Activated naive CD8-positive, alpha-beta T cell treated with anti-CD3 and anti-CD28 coated beads, Interleukin-2, amount 10 ng/mL, durations not matched to agents 7 days and 5 days (primary cell): ENCODE results near the gene KANK2. TPM values are rescaled to one million over a fixed set of nuclear protein-coding genes. Genes with fewer than 3 reads are reported as not detected.
"Not testable (repeated sequence)": the region's sequence is repeated elsewhere in the genome, so short reads cannot be mapped to it uniquely, and the experiment has no call there.

Source experiments
- ATAC-seq: fragments of 150-1000 bp; cut with Tn5 transposase; one replicate; pipeline ENCODE4 v1.10.0; 2021; ENCODE audit warnings: low read depth, moderate library complexity
- POLR2A ChIA-PET: fragments of 350-600 bp; sonication (Branson Sonifier 250); formaldehyde crosslinking; loops from one replicate; lab custom pipeline; 2021; ENCODE audit warnings: antibody characterized with exemption; lab: Charles Lee
- DNase-seq: peaks from one replicate; pipeline ENCODE4 v3.0.0; 2021
- H3K27ac Mint-ChIP-seq: one replicate; pipeline ENCODE4 v1.8.0; 2022; ENCODE audit warnings: mild to moderate bottlenecking, mixed read lengths
- H3K27me3 Mint-ChIP-seq: one replicate; pipeline ENCODE4 v1.8.0; 2022; ENCODE audit warnings: mild to moderate bottlenecking, moderate library complexity, mixed read lengths
- H3K36me3 Mint-ChIP-seq: one replicate; pipeline ENCODE4 v1.8.0; 2021; ENCODE audit warnings: mild to moderate bottlenecking, mixed read lengths
- H3K4me1 Mint-ChIP-seq: one replicate; pipeline ENCODE4 v1.8.0; 2021; ENCODE audit warnings: mixed read lengths
- H3K4me3 Mint-ChIP-seq: one replicate; pipeline ENCODE4 v1.8.0; 2022; ENCODE audit warnings: mild to moderate bottlenecking, moderate library complexity, mixed read lengths
- H3K9me3 Mint-ChIP-seq: one replicate; pipeline ENCODE4 v1.8.0; 2021; ENCODE audit warnings: mixed read lengths
- total RNA-seq, 2 experiments: library from RNA; stranded (reverse); gene quantifications; one replicate each; pipeline ENCODE4 v1.2.3, GENCODE V29; 2021

KANK2 gene
- total RNA-seq, 2 experiments from 2014 or later = 5.3 to 7.9 TPM

- Mint-ChIP-seq H3K27ac (no peak overlapping the region), H3K9me3 (no peaks in the 10 kb centered on the region), H3K36me3 (peaks cover 41% of the 10 kb centered on the region), H3K4me3 (no peak overlapping the region), H3K4me1 (peaks cover 3% of the 10 kb centered on the region), H3K27me3 (no peaks in the 10 kb centered on the region)
- ATAC-seq (peak; percentile 72), DNase-seq (peak; percentile 75)
- POLR2A ChIA-PET = no interaction called here
These were observed 66.4 kb downstream of the KANK2 start for GRCh38 chr19:11130824-11131455.

DNA sequence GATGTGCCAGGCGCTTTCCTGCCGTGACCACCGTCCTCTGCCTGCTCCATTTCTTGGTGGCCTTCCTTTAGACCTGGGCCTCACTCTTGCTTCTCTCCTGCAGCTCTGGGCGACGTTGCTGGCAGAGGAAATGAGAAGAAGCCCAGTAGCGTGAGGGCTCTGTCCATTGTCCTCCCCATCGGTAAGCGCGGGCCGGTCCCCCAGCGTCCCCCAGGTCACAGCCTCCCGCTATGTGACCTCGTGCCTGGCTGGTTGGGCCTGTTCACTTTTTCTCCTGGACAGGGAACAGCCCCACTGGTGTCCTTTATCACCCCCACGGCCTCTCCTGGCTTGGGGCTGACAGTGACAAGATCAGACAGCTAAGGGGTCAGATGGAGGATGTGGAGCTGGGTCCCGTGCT is 69.4 kb downstream of the KANK2 start:
- no peak for DNase-seq
- H3K4me3 Mint-ChIP-seq = no peak overlapping the region
- no peaks in the 10 kb centered on the region for H3K9me3 Mint-ChIP-seq
- H3K27me3 Mint-ChIP-seq = no peaks in the 10 kb centered on the region
- ATAC-seq = no peak
- H3K4me1 Mint-ChIP-seq = peaks cover 1% of the 10 kb centered on the region
- POLR2A ChIA-PET = no interaction called here
- peaks cover 44% of the 10 kb centered on the region for H3K36me3 Mint-ChIP-seq
- H3K27ac Mint-ChIP-seq = no peak overlapping the region

GRCh38 chr19:11125994-11126685 is 71.2 kb downstream of the KANK2 start:
- no peaks in the 10 kb centered on the region for H3K27me3 Mint-ChIP-seq
- H3K4me1 Mint-ChIP-seq = peaks cover 2% of the 10 kb centered on the region
- H3K4me3 Mint-ChIP-seq = no peak overlapping the region
- H3K27ac Mint-ChIP-seq = no peak overlapping the region
- peak; percentile 74 for DNase-seq
- peaks cover 36% of the 10 kb centered on the region for H3K36me3 Mint-ChIP-seq
- POLR2A ChIA-PET = interaction anchor here (0.6 to 1.4 kb wide), 3 partner anchors 14 to 223 kb away, joined by 4 to 9 read pairs (median 5); no protein-coding TSS in a partner anchor
- peak; percentile 72 for ATAC-seq
- H3K9me3 Mint-ChIP-seq = no peaks in the 10 kb centered on the region

DNA sequence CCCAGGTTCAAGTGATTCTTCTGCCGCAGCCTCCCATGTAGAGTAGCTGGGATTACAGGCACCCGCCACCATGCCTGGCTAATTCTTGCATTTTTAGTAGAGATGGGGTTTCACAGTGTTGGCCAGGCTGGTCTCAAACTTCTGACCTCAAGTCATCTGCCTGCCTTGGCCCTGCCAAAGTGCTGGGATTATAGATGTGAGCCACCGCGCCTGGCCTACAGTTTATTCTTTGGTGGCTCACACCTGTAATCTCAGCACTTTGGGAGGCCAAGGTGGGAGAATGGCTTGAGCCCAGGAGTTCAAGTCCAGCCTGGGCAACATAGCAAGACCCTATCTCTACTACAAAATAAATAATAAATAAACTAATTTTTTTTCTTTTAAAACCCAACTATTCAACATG is 73.2 kb downstream of the KANK2 start:
- DNase-seq, POLR2A ChIA-PET, ATAC-seq, H3K9me3 Mint-ChIP-seq, H3K4me3 Mint-ChIP-seq, H3K27ac Mint-ChIP-seq, H3K4me1 Mint-ChIP-seq, H3K27me3 Mint-ChIP-seq: not testable (repeated sequence)
- peaks cover 38% of the 10 kb centered on the region for H3K36me3 Mint-ChIP-seq

GRCh38 chr19:11123114-11123513 is 74.2 kb downstream of the KANK2 start:
- Mint-ChIP-seq H3K9me3 (no peaks in the 10 kb centered on the region), H3K27me3 (no peaks in the 10 kb centered on the region), H3K36me3 (peaks cover 44% of the 10 kb centered on the region), H3K4me1 (peaks cover 3% of the 10 kb centered on the region), H3K4me3 (no peak overlapping the region), H3K27ac (no peak overlapping the region)
- DNase-seq (no peak), ATAC-seq (no peak)
- POLR2A ChIA-PET = no interaction called here

DNA sequence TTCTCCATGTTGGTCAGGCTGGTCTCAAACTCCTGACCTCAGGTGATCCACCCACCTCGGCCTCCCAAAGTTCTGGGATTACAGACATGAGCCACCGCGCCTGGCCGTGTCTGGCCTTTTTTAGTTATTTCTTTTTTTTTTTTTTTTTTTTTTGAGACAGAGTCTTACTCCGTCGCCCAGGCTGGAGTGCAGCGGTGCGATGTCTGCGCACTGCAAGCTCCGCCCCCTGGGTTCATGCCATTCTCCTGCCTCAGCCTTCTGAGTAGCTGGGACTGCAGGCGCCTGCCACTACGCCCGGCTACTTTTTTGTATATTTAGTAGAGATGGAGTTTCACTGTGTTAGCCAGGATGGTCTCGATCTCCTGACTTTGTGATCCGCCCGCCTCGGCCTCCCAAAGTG is 75.4 kb downstream of the KANK2 start:
- POLR2A ChIA-PET = interaction anchor here (0.7 kb wide), 1 partner anchor 198 kb away, joined by 3 read pairs; no protein-coding TSS in a partner anchor
- H3K4me1 Mint-ChIP-seq, H3K9me3 Mint-ChIP-seq, H3K27ac Mint-ChIP-seq, ATAC-seq, H3K27me3 Mint-ChIP-seq, DNase-seq, H3K4me3 Mint-ChIP-seq: not testable (repeated sequence)
- H3K36me3 Mint-ChIP-seq = peaks cover 43% of the 10 kb centered on the region

DNA sequence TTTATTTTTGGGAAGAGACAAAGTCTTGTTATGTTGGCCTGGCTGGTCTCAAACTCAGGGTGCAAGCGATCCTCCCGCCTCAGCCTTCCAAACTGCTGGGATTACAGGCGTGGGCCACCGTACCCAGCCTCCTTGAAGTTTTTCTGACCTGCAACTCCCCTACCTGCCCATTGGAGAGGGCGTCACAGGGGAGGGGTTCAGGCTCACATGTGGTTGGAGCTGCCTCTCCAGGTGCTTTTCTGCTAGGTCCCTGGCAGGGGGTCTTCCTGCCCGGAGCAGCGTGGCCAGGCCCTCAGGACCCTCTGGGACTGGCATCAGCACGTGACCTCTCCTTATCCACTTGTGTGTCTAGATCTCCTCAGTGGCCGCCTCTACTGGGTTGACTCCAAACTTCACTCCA is 80.8 kb downstream of the KANK2 start:
- POLR2A ChIA-PET = no interaction called here
- Mint-ChIP-seq H3K36me3 (peaks cover 46% of the 10 kb centered on the region), H3K4me1 (peaks cover 2% of the 10 kb centered on the region), H3K27me3 (no peaks in the 10 kb centered on the region), H3K9me3 (no peaks in the 10 kb centered on the region), H3K4me3 (no peak overlapping the region), H3K27ac (no peak overlapping the region)
- no peak for ATAC-seq
- no peak for DNase-seq

DNA sequence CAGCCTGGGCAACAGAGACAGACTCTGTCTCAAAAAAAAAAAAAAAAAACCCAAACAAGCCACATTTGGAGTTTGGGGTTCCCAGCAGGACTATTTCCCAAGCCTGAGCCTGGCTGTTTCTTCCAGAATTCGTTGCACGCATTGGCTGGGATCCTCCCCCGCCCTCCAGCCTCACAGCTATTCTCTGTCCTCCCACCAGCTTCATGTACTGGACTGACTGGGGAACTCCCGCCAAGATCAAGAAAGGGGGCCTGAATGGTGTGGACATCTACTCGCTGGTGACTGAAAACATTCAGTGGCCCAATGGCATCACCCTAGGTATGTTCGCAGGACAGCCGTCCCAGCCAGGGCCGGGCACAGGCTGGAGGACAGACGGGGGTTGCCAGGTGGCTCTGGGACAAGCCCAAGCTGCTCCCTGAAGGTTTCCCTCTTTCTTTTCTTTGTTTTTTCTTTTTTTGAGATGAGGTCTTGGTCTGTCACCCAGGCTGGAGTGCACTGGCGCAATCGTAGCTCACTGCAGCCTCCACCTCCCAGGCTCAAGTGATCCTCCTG is 81.4 kb downstream of the KANK2 start:
- Mint-ChIP-seq H3K27ac (no peak overlapping the region), H3K4me3 (no peak overlapping the region), H3K4me1 (peaks cover 2% of the 10 kb centered on the region), H3K9me3 (no peaks in the 10 kb centered on the region), H3K36me3 (peaks cover 47% of the 10 kb centered on the region), H3K27me3 (no peaks in the 10 kb centered on the region)
- POLR2A ChIA-PET = no interaction called here
- ATAC-seq (no peak), DNase-seq (no peak)

DNA sequence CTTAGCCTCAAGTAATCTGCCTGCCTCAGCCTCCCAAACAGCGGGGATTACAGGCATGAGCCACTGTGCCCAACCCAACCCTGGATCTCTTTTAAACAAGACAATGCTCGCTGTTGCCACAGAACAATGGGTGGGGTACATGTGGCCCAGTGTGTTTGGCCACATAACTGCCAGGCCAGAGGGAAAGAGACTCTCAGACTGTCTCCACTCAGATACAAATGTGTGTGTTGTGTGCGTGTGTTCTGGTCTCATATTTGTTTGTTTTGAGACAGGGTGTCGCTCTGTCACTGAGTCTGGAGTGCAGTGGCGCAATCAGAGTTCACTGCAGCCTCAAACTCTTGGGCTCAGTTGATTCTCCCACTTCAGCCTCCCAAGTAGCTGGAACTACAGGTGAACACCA is 82.3 kb downstream of the KANK2 start:
- no peak for ATAC-seq
- Mint-ChIP-seq H3K27ac (no peak overlapping the region), H3K36me3 (peaks cover 41% of the 10 kb centered on the region), H3K4me1 (peaks cover 2% of the 10 kb centered on the region), H3K27me3 (no peaks in the 10 kb centered on the region), H3K4me3 (no peak overlapping the region), H3K9me3 (no peaks in the 10 kb centered on the region)
- POLR2A ChIA-PET = no interaction called here
- no peak for DNase-seq

Other genes starting within 250 kb of the KANK2 start
- 100 to 1,000 TPM in 1 of 2 experiments, 10 to 100 TPM in 1; 99.9 to 107 TPM for gene SMARCA4, start 236.5 kb downstream of the KANK2 start, total RNA-seq
- gene LDLR, start 108.1 kb downstream of the KANK2 start, total RNA-seq = 10 to 100 TPM; 83.8 to 84.8 TPM
- 10 to 100 TPM; 63.0 to 65.4 TPM for gene SPC24, start 41.8 kb downstream of the KANK2 start, total RNA-seq
- gene ANGPTL8, start 42.1 kb upstream of the KANK2 start, total RNA-seq = not detected
- gene DOCK6, start 65.0 kb upstream of the KANK2 start, total RNA-seq = under 1 TPM; 0.43 to 0.72 TPM
- gene TSPAN16, start 98.6 kb upstream of the KANK2 start, total RNA-seq = not detected
- gene RAB3D, start 142.1 kb upstream of the KANK2 start, total RNA-seq = 10 to 100 TPM; 10.1 to 11.8 TPM
- gene TMEM205, start 148.7 kb upstream of the KANK2 start, total RNA-seq = 10 to 100 TPM; 29.4 to 35.2 TPM
- 10 to 100 TPM; 36.2 to 40.7 TPM for gene CCDC159, start 149.0 kb upstream of the KANK2 start, total RNA-seq
- 1 to 10 TPM; 5.5 to 6.3 TPM for gene PLPPR2, start 157.9 kb upstream of the KANK2 start, total RNA-seq
- gene SWSAP1, start 177.1 kb upstream of the KANK2 start, total RNA-seq = 1 to 10 TPM; 3.0 to 3.3 TPM
- 1 to 10 TPM; 8.3 to 8.8 TPM for gene EPOR, start 186.8 kb upstream of the KANK2 start, total RNA-seq
- gene RGL3, start 221.8 kb upstream of the KANK2 start, total RNA-seq = not detected
- gene ODAD3, start 237.6 kb upstream of the KANK2 start, total RNA-seq = not detected
- 100 to 1,000 TPM; 297 to 310 TPM for gene PRKCSH, start 238.1 kb upstream of the KANK2 start, total RNA-seq